ENCODE measurements around the gene AAMP.

- no peak for TF ChIP-seq CTCF (IDR thresholded peaks at IDR 0.05 in 4 of 5, conservative IDR thresholded peaks at IDR 0.05 in 1 of 5)
- no peak for TF ChIP-seq POLR2A (IDR thresholded peaks at IDR 0.05)
Measured at GRCh38 chr2:218229239-218229638, 40.7 kb downstream of the AAMP start.

All from gastrocnemius medialis (tissue), 4 donors.